ENCODE results near the gene SORCS2.

- TF ChIP-seq CTCF (IDR thresholded peaks at IDR 0.05; ENCODE audit: low read depth, low read length, poor library complexity, severe bottlenecking) (no peak), EZH2phosphoT487 (IDR thresholded peaks at IDR 0.05; ENCODE audit: borderline replicate concordance, low read length) (no peak)
Observed at GRCh38 chr4:7788694-7789425, 596.5 kb downstream of the SORCS2 start.

All from DOHH2 (cell line).